ENCODE data around the gene SMAP1. TPM values are rescaled to one million over a fixed set of nuclear protein-coding genes. Genes with fewer than 3 reads are reported as not detected.
"Not testable (repeated sequence)": the region's sequence is repeated elsewhere in the genome, so short reads cannot be mapped to it uniquely, and the experiment has no call there.

The SMAP1 gene
- total and polyA plus RNA-seq, 2 donors, result 21.3 to 27.4 TPM

DNA sequence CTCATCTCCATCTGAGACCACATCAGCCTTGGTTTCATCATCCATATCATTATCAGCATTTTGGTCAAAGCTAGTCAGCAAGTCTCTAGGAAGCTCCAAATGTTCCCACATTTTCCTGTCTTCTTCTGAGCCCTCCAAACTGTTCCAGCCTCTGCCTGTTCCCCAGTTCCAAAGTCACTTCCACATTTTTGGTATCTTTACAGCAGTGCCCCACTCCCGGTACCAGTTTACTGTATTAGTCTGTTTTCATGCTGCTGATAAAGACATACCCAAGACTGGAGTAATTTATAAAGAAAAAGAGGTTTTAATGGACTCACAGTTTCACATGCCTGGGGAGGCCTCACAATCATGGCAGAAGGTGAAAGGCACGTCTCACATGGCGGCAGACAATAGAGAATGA is 74.8 kb downstream of the SMAP1 start:
- WGBS, result 98% methylated on average over 3 of the region's 3 CpGs
- not testable (repeated sequence) for H3K27ac ChIP-seq (ENCODE audit: low read depth in 1 of 2, low read length in 1 of 2); DNase-seq (ENCODE audit: low read depth in 6 of 9, low spot score in 9 of 9); H3K36me3 ChIP-seq (ENCODE audit: control insufficient read depth in 2 of 2, insufficient read depth in 2 of 2, low read length in 1 of 2); H3K9me3 ChIP-seq (ENCODE audit: control insufficient read depth in 2 of 2, insufficient read depth in 1 of 2, low read length in 1 of 2); H3K4me3 ChIP-seq (ENCODE audit: low read length in 2 of 2); H3K27me3 ChIP-seq (ENCODE audit: control insufficient read depth in 2 of 2, insufficient read depth in 1 of 2, low read length in 1 of 2); H3K4me1 ChIP-seq (ENCODE audit: control insufficient read depth in 2 of 2, insufficient read depth in 2 of 2, low read length in 2 of 2)

DNA sequence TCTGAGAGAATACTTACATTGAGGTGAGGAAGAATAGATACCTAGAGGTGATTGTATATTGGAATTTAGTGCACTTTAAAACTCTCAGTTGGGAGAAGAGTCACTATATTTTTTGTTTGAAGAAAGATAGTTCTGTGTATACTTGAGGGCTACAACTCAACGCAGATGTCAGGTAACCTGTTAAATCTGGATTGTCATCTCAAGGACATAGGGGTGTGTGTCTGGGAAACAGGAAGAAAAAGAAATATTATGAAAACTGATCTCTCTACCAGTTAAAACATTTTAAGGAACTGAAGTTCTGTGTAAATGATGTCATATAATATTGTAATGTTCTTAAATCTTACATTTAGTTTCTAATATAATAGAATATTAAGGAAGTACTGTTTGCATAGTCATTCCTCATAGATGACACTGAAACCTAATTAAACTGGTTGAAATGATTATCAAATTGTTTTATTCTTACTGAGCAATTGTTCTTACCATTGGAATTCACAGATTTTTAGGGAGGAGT is 86.2 kb downstream of the SMAP1 start:
- Histone ChIP-seq H3K4me3 (ENCODE audit: low read length in 2 of 2) (no peak overlapping the region), H3K9me3 (ENCODE audit: control insufficient read depth in 2 of 2, insufficient read depth in 1 of 2, low read length in 1 of 2) (no peaks in the 10 kb centered on the region), H3K27me3 (ENCODE audit: control insufficient read depth in 2 of 2, insufficient read depth in 1 of 2, low read length in 1 of 2) (no peaks in the 10 kb centered on the region), H3K27ac (ENCODE audit: low read depth in 1 of 2, low read length in 1 of 2) (no peak overlapping the region), H3K36me3 (ENCODE audit: control insufficient read depth in 2 of 2, insufficient read depth in 2 of 2, low read length in 1 of 2) (no peaks in the 10 kb centered on the region), H3K4me1 (ENCODE audit: control insufficient read depth in 2 of 2, insufficient read depth in 2 of 2, low read length in 2 of 2) (no peaks in the 10 kb centered on the region)
- 97% methylated on average over 1 of the region's 1 CpG for WGBS
- no peak for DNase-seq (ENCODE audit: low read depth in 6 of 9, low spot score in 9 of 9)

DNA sequence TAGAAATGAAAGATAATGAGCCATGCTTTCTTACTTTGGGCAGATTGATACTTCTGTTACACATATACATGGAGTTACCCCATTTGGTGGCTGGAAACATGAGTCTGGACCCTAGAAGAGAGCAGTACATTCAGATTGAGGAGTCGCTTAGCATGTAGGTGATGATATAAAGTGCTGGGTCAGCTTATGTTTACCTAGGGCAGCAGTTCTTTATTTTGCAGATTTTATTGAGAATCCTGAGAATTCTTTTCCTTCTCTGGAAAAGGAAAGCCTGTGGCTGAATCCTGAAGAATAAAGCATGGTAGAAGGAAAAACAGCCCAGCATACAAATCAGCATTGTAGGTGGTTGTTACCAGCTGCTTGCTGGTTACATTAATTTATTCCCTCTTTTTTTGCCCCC is 91.2 kb downstream of the SMAP1 start:
- WGBS, result 44% methylated on average over 1 of the region's 1 CpG
- Histone ChIP-seq H3K27me3 (ENCODE audit: control insufficient read depth in 2 of 2, insufficient read depth in 1 of 2, low read length in 1 of 2) (no peaks in the 10 kb centered on the region), H3K36me3 (ENCODE audit: control insufficient read depth in 2 of 2, insufficient read depth in 2 of 2, low read length in 1 of 2) (no peaks in the 10 kb centered on the region), H3K9me3 (ENCODE audit: control insufficient read depth in 2 of 2, insufficient read depth in 1 of 2, low read length in 1 of 2) (no peaks in the 10 kb centered on the region), H3K4me1 (ENCODE audit: control insufficient read depth in 2 of 2, insufficient read depth in 2 of 2, low read length in 2 of 2) (no peaks in the 10 kb centered on the region), H3K27ac (ENCODE audit: low read depth in 1 of 2, low read length in 1 of 2) (no peak overlapping the region), H3K4me3 (ENCODE audit: low read length in 2 of 2) (no peak overlapping the region)
- DNase-seq (ENCODE audit: low read depth in 6 of 9, low spot score in 9 of 9), result no peak

DNA sequence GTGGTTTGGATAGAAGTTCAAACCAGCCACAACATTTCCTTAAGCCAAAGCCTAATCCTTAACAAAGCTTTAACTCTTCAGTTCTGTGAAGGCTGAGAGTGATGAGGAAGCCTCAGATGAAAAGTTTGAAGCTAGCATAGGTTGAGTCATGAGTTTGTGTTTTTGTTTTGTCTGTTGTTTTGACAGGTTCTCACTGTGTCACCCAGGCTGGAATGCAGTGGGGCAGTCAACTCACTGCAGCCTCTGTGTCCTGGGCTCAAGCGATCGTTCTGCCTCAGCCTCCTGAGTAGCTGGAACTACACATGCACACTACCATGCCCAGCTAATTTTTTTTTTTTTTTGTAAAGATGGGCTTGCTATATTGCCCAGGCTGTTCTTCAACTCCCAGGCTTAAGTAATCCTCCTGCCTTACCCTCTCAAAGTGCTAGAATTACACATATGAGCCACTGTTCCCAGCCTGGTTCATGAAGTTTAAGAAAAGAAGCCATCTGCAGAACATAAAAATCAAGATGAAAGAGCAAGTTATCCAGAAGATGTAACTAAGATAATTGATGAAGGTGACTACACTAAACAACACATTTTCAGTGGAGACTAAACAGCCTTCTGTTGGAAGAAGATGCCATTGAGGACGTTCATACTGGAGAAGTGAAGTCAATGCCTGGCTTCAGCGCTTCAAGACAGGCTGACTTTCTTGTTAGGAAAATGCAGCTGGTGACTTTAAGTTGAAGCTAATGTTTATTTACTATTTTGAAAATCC is 96.2 kb downstream of the SMAP1 start:
- 96% methylated on average over 4 of the region's 4 CpGs for WGBS
- no peak for DNase-seq (ENCODE audit: low read depth in 6 of 9, low spot score in 9 of 9)
- no peak overlapping the region for H3K27ac ChIP-seq (ENCODE audit: low read depth in 1 of 2, low read length in 1 of 2)
- H3K4me3 ChIP-seq (ENCODE audit: low read length in 2 of 2), result no peak overlapping the region
- H3K36me3 ChIP-seq (ENCODE audit: control insufficient read depth in 2 of 2, insufficient read depth in 2 of 2, low read length in 1 of 2), result peaks cover 0 to 4% of the 10 kb centered on the region in 2 donors
- no peaks in the 10 kb centered on the region for H3K27me3 ChIP-seq (ENCODE audit: control insufficient read depth in 2 of 2, insufficient read depth in 1 of 2, low read length in 1 of 2)
- H3K9me3 ChIP-seq (ENCODE audit: control insufficient read depth in 2 of 2, insufficient read depth in 1 of 2, low read length in 1 of 2), result no peaks in the 10 kb centered on the region
- no peaks in the 10 kb centered on the region for H3K4me1 ChIP-seq (ENCODE audit: control insufficient read depth in 2 of 2, insufficient read depth in 2 of 2, low read length in 2 of 2)

DNA sequence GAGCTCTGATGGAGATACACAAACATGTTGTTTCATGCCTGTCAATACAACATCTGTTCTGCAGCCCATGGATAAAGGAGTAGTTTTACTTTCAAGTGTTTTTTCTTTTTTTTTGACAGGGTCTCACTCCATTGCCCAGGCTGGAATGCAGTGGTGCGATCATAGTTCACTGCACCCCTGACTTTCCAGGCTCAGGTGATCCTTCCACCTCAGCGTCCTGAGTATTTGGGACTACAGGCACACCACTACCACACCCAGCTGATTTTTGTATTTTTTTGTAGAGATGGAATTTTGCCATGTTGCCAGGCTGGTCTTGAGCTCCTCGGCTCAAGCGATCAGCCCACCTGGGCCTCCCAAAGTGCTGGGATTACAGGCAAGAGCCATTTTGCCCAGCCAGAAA is 97.0 kb downstream of the SMAP1 start:
- Histone ChIP-seq H3K36me3 (ENCODE audit: control insufficient read depth in 2 of 2, insufficient read depth in 2 of 2, low read length in 1 of 2) (peaks cover 0 to 4% of the 10 kb centered on the region in 2 donors), H3K4me1 (ENCODE audit: control insufficient read depth in 2 of 2, insufficient read depth in 2 of 2, low read length in 2 of 2) (no peaks in the 10 kb centered on the region), H3K27ac (ENCODE audit: low read depth in 1 of 2, low read length in 1 of 2) (peak overlapping the region in 1 of 2 donors; percentile 13), H3K27me3 (ENCODE audit: control insufficient read depth in 2 of 2, insufficient read depth in 1 of 2, low read length in 1 of 2) (no peaks in the 10 kb centered on the region), H3K4me3 (ENCODE audit: low read length in 2 of 2) (no peak overlapping the region), H3K9me3 (ENCODE audit: control insufficient read depth in 2 of 2, insufficient read depth in 1 of 2, low read length in 1 of 2) (no peaks in the 10 kb centered on the region)
- DNase-seq (ENCODE audit: low read depth in 6 of 9, low spot score in 9 of 9), result no peak
- WGBS, result 94% methylated on average over 4 of the region's 4 CpGs

DNA sequence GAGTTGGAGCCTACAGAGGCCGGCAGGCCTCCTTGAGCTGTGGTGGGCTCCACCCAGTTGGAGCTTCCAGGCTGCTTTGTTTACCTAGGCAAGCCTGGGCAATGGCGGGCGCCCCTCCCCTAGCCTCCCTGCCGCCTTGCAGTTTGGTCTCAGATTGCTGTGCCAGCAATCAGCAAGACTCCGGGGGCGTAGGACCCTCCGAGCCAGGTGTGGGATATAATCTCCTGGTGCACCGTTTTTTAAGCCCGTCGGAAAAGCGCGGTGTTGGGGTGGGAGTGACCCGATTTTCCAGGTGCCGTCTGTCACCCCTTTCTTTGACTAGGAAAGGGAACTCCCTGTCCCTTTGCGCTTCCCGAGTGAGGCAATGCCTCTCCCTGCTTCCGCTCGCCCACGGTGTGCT is 103.7 kb downstream of the SMAP1 start:
- H3K4me3 ChIP-seq (ENCODE audit: low read length in 2 of 2); H3K27me3 ChIP-seq (ENCODE audit: control insufficient read depth in 2 of 2, insufficient read depth in 1 of 2, low read length in 1 of 2); DNase-seq (ENCODE audit: low read depth in 6 of 9, low spot score in 9 of 9); H3K36me3 ChIP-seq (ENCODE audit: control insufficient read depth in 2 of 2, insufficient read depth in 2 of 2, low read length in 1 of 2); H3K27ac ChIP-seq (ENCODE audit: low read depth in 1 of 2, low read length in 1 of 2); H3K9me3 ChIP-seq (ENCODE audit: control insufficient read depth in 2 of 2, insufficient read depth in 1 of 2, low read length in 1 of 2); H3K4me1 ChIP-seq (ENCODE audit: control insufficient read depth in 2 of 2, insufficient read depth in 2 of 2, low read length in 2 of 2): not testable (repeated sequence)
- 96% methylated on average over 19 of the region's 19 CpGs for WGBS

DNA sequence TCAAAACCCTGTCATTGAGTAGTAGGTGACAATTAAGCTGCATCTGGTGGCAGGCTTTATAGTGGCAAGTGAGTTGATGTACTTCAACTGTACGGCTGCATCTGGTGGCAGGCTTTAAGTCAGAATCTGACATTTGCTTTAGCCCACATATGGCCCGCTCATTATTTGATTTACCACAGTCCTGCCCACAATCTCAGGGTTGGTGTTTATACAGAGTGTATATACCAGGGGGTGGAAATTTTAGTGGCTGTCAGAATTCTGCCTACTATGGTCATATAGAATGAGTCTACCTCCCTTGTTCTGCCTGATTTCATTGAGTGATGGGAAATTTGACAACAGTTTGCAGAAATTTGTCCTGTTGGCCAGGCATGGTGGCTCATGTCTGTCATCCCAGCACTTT is 112.3 kb downstream of the SMAP1 start:
- 100% methylated on average over 2 of the region's 2 CpGs for WGBS
- peaks cover 0 to 2% of the 10 kb centered on the region in 2 donors for H3K36me3 ChIP-seq (ENCODE audit: control insufficient read depth in 2 of 2, insufficient read depth in 2 of 2, low read length in 1 of 2)
- H3K27ac ChIP-seq (ENCODE audit: low read depth in 1 of 2, low read length in 1 of 2), result no peak overlapping the region
- H3K9me3 ChIP-seq (ENCODE audit: control insufficient read depth in 2 of 2, insufficient read depth in 1 of 2, low read length in 1 of 2), result peaks cover 0 to 6% of the 10 kb centered on the region in 2 donors
- DNase-seq (ENCODE audit: low read depth in 6 of 9, low spot score in 9 of 9), result no peak
- no peak overlapping the region for H3K4me3 ChIP-seq (ENCODE audit: low read length in 2 of 2)
- no peaks in the 10 kb centered on the region for H3K27me3 ChIP-seq (ENCODE audit: control insufficient read depth in 2 of 2, insufficient read depth in 1 of 2, low read length in 1 of 2)
- no peaks in the 10 kb centered on the region for H3K4me1 ChIP-seq (ENCODE audit: control insufficient read depth in 2 of 2, insufficient read depth in 2 of 2, low read length in 2 of 2)

DNA sequence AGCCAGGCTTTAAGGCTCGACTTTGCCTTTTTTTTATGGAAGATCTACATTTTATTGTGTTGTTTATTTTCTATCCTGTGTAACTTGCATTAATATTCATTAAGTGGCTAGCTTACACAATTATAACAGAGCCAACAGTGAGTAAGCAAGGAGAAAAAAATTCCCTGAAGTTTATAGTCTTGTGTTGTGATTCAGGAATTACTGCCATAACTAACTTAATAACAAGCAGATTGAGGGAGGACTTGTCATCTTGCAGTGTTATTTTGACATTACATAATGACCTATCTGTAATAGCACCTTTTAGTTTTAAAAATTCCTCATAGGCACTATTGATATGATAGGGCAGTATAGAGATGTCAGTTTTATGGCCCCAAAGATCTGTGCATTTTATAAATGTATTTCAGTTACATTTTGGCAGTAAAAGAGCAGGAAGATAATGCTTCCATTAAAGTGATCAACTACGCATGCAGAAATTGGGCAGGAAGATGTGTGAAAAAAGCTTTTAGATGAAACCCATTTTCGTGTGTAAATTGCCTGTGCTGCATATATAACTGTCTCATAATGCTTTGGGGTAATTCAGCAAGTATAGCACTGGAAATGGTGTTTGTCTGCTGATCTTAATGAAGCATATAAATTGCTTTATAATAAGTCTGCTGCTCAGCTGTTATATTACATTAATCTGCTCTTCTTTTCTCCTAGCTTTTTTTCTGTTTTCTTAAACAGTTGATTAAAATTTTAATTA is 123.0 kb downstream of the SMAP1 start:
- Histone ChIP-seq H3K27ac (ENCODE audit: low read depth in 1 of 2, low read length in 1 of 2) (no peak overlapping the region), H3K4me1 (ENCODE audit: control insufficient read depth in 2 of 2, insufficient read depth in 2 of 2, low read length in 2 of 2) (no peaks in the 10 kb centered on the region), H3K27me3 (ENCODE audit: control insufficient read depth in 2 of 2, insufficient read depth in 1 of 2, low read length in 1 of 2) (no peaks in the 10 kb centered on the region), H3K4me3 (ENCODE audit: low read length in 2 of 2) (no peak overlapping the region), H3K36me3 (ENCODE audit: control insufficient read depth in 2 of 2, insufficient read depth in 2 of 2, low read length in 1 of 2) (no peaks in the 10 kb centered on the region), H3K9me3 (ENCODE audit: control insufficient read depth in 2 of 2, insufficient read depth in 1 of 2, low read length in 1 of 2) (no peaks in the 10 kb centered on the region)
- 96% methylated on average over 3 of the region's 3 CpGs for WGBS
- DNase-seq (ENCODE audit: low read depth in 6 of 9, low spot score in 9 of 9), result no peak

DNA sequence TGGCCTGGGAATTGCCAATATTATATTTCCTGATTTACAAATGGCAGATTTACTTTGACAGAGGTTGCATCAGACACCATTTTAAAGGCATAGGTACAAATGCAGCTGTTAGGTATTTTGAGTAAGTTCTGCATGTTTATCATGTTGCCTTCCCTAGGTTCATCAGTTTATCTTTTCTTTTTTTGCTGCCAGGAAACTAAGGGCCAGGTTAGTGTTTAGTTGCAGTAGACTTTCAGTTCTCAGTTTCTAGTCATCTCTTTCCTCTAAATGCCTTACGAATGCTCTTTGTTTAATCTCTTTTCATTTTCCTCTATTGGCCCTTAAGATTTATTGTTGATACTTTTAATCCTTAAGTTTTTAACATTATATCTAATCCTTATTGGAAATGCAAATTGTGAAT is 129.9 kb downstream of the SMAP1 start:
- no peak for DNase-seq (ENCODE audit: low read depth in 6 of 9, low spot score in 9 of 9)
- Histone ChIP-seq H3K4me3 (ENCODE audit: low read length in 2 of 2) (no peak overlapping the region), H3K9me3 (ENCODE audit: control insufficient read depth in 2 of 2, insufficient read depth in 1 of 2, low read length in 1 of 2) (no peaks in the 10 kb centered on the region), H3K36me3 (ENCODE audit: control insufficient read depth in 2 of 2, insufficient read depth in 2 of 2, low read length in 1 of 2) (no peaks in the 10 kb centered on the region), H3K27ac (ENCODE audit: low read depth in 1 of 2, low read length in 1 of 2) (no peak overlapping the region), H3K27me3 (ENCODE audit: control insufficient read depth in 2 of 2, insufficient read depth in 1 of 2, low read length in 1 of 2) (no peaks in the 10 kb centered on the region), H3K4me1 (ENCODE audit: control insufficient read depth in 2 of 2, insufficient read depth in 2 of 2, low read length in 2 of 2) (no peaks in the 10 kb centered on the region)
- 92% methylated on average over 1 of the region's 1 CpG for WGBS
